Osteocyte (in vitro differentiated cells): Measurements from ENCODE around the gene GCNT2. TPM values are rescaled to one million over a fixed set of nuclear protein-coding genes. Genes with fewer than 3 reads are reported as not detected.

Experiments
- DNase-seq: peaks from one replicate; pipeline ENCODE4 v3.0.0; 2021; ENCODE audit warnings: mixed read lengths; ENCODE audit not compliant: unreplicated experiment; ENCODE audit errors: extremely low spot score
- H3K27ac Mint-ChIP-seq: one replicate; pipeline ENCODE4 v1.8.0; 2021; ENCODE audit warnings: mild to moderate bottlenecking, mixed read lengths; ENCODE audit not compliant: unreplicated experiment
- H3K27me3 Mint-ChIP-seq: one replicate; pipeline ENCODE4 v1.8.0; 2021; ENCODE audit warnings: mixed read lengths; ENCODE audit not compliant: unreplicated experiment
- H3K36me3 Mint-ChIP-seq: one replicate; pipeline ENCODE4 v1.8.0; 2021; ENCODE audit warnings: mixed read lengths; ENCODE audit not compliant: unreplicated experiment
- H3K4me1 Mint-ChIP-seq: one replicate; pipeline ENCODE4 v1.8.0; 2021; ENCODE audit warnings: mixed read lengths; ENCODE audit not compliant: unreplicated experiment
- H3K4me3 Mint-ChIP-seq: one replicate; pipeline ENCODE4 v1.8.0; 2021; ENCODE audit warnings: mild to moderate bottlenecking, moderate library complexity, mixed read lengths; ENCODE audit not compliant: unreplicated experiment
- H3K9me3 Mint-ChIP-seq: one replicate; pipeline ENCODE4 v1.8.0; 2021; ENCODE audit warnings: mixed read lengths; ENCODE audit not compliant: unreplicated experiment
- total RNA-seq: library from RNA; stranded (reverse); gene quantifications from 2 replicates; pipeline ENCODE4 v1.2.1, GENCODE V29; 2021
- TF ChIP-seq, protein P1 (sequence below): fragments of 200-600 bp; sonication (generic); IDR thresholded peaks from 2 replicates; pipeline ENCODE4 v1.5.0; 2021; ENCODE audit warnings: antibody characterized with exemption, mild to moderate bottlenecking, moderate library complexity

GCNT2 gene
- total RNA-seq, 1 donor from 2014 or later, result 0.19 TPM

DNA sequence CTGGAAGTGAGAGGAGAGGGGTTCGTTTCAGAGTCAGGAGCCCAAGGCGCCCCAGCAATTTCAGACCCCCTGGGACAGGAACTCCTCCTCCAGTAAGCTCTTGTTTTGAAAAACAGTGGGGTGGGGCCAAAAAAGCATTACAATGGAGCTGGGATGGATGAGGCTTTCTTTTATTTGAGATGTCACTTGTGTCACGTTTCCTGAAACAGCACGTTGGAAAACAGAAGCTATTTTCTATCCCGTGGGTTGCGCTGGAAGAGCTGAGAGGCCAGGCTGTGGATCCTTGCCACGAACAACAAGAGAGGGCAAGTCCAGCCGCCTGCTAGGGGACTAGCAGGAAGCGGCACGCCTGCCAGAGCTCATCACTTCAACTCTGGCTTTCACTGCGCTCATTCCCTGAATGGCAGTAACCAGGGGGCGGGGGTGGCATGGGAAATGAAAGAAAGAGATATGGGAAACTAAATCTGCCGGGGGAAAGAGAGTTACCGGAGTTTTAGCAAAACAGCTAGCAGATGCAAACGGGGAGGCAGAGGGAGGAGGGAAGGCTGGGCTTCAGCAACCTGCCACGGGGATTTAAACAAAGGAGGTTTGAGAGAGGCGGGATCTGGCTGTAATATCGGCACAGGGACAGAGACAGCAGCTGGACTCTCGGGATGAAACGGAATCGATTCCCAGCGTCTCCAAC is 34.6 kb downstream of the GCNT2 start:
- Mint-ChIP-seq H3K36me3 (no peaks in the 10 kb centered on the region), H3K4me1 (peaks cover 23% of the 10 kb centered on the region), H3K27ac (peak overlapping the region; percentile 78), H3K9me3 (no peaks in the 10 kb centered on the region), H3K27me3 (peaks cover 31% of the 10 kb centered on the region), H3K4me3 (peak overlapping the region; percentile 80)
- DNase-seq, result no peak
- TF ChIP-seq, protein P1, sequence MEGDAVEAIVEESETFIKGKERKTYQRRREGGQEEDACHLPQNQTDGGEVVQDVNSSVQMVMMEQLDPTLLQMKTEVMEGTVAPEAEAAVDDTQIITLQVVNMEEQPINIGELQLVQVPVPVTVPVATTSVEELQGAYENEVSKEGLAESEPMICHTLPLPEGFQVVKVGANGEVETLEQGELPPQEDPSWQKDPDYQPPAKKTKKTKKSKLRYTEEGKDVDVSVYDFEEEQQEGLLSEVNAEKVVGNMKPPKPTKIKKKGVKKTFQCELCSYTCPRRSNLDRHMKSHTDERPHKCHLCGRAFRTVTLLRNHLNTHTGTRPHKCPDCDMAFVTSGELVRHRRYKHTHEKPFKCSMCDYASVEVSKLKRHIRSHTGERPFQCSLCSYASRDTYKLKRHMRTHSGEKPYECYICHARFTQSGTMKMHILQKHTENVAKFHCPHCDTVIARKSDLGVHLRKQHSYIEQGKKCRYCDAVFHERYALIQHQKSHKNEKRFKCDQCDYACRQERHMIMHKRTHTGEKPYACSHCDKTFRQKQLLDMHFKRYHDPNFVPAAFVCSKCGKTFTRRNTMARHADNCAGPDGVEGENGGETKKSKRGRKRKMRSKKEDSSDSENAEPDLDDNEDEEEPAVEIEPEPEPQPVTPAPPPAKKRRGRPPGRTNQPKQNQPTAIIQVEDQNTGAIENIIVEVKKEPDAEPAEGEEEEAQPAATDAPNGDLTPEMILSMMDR, result no peak

DNA sequence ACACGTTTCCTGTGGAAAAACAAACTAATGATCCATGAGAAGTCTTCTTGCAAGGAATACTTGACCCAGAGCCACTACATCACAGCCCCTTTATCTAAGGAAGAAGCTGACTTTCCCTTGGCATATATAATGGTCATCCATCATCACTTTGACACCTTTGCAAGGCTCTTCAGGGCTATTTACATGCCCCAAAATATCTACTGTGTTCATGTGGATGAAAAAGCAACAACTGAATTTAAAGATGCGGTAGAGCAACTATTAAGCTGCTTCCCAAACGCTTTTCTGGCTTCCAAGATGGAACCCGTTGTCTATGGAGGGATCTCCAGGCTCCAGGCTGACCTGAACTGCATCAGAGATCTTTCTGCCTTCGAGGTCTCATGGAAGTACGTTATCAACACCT is 35.4 kb downstream of the GCNT2 start:
- TF ChIP-seq, protein P1, result no peak
- Mint-ChIP-seq H3K27ac (no peak overlapping the region), H3K36me3 (no peaks in the 10 kb centered on the region), H3K27me3 (peaks cover 38% of the 10 kb centered on the region), H3K4me3 (peak overlapping the region; percentile 80), H3K9me3 (no peaks in the 10 kb centered on the region), H3K4me1 (peaks cover 26% of the 10 kb centered on the region)
- no peak for DNase-seq

DNA sequence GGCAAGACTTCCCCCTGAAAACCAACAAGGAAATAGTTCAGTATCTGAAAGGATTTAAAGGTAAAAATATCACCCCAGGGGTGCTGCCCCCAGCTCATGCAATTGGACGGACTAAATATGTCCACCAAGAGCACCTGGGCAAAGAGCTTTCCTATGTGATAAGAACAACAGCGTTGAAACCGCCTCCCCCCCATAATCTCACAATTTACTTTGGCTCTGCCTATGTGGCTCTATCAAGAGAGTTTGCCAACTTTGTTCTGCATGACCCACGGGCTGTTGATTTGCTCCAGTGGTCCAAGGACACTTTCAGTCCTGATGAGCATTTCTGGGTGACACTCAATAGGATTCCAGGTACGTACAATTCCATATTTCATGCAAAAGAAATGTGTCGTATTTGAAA is 35.8 kb downstream of the GCNT2 start:
- TF ChIP-seq, protein P1, result no peak
- peaks cover 39% of the 10 kb centered on the region for H3K27me3 Mint-ChIP-seq
- DNase-seq, result no peak
- H3K4me1 Mint-ChIP-seq, result peaks cover 28% of the 10 kb centered on the region
- H3K4me3 Mint-ChIP-seq, result no peak overlapping the region
- H3K9me3 Mint-ChIP-seq, result no peaks in the 10 kb centered on the region
- H3K36me3 Mint-ChIP-seq, result no peaks in the 10 kb centered on the region
- H3K27ac Mint-ChIP-seq, result no peak overlapping the region

DNA sequence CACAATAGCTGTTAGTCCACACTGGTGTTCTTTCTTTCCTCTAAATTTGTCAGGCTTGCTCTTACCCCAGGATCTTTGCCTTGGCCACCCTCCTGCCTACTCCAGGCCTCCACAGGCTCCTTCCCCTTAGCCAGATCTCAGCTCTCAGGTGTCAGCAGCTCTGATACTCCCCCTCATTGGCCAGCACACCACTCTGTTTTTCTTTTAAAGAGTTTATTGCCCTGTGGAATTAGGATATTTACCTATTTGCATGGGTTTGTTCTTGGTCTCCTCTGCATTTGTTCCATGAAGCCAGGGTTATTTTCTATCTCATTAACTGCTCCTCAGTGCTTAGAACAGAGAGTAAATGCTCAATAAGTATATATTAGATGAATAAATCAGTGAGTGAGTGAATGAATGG is 36.8 kb downstream of the GCNT2 start:
- H3K27me3 Mint-ChIP-seq, result peaks cover 39% of the 10 kb centered on the region
- no peaks in the 10 kb centered on the region for H3K36me3 Mint-ChIP-seq
- H3K4me1 Mint-ChIP-seq, result peaks cover 30% of the 10 kb centered on the region
- no peak overlapping the region for H3K4me3 Mint-ChIP-seq
- no peak overlapping the region for H3K27ac Mint-ChIP-seq
- no peak for DNase-seq
- no peaks in the 10 kb centered on the region for H3K9me3 Mint-ChIP-seq
- TF ChIP-seq, protein P1, result no peak

DNA sequence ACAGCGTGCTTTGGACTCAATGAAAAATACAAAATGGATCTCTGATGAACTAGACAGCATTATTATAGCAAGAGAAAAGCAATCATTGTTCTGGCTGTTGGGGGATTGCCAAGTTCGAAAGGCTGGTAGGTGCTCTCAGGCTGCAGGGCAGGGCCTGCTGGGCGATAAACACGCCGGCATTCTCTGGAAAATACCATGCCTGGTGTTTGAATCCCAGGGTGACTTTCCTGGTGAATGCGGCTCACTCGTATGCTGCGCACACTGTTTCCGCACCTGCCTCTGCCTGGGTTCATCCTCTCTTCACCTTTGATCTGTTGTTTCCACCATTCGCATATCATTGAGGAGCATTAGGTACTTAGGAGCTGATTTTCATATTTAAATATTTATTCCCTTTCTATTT is 37.4 kb downstream of the GCNT2 start:
- no peak for DNase-seq
- TF ChIP-seq, protein P1, result no peak
- no peaks in the 10 kb centered on the region for H3K36me3 Mint-ChIP-seq
- no peak overlapping the region for H3K27ac Mint-ChIP-seq
- no peaks in the 10 kb centered on the region for H3K9me3 Mint-ChIP-seq
- no peak overlapping the region for H3K4me3 Mint-ChIP-seq
- H3K27me3 Mint-ChIP-seq, result peaks cover 39% of the 10 kb centered on the region
- H3K4me1 Mint-ChIP-seq, result peaks cover 30% of the 10 kb centered on the region
